ENCODE results near the gene CACTIN. TPM values are rescaled to one million over a fixed set of nuclear protein-coding genes. Genes with fewer than 3 reads are reported as not detected.
A peak's percentile ranks its signal among the peaks of the same experiment; 100 is the strongest.
"Not testable (repeated sequence)": the region's sequence is repeated elsewhere in the genome, so short reads cannot be mapped to it uniquely, and the experiment has no call there.

The CACTIN gene
- total and polyA plus RNA-seq, 2 donors, result 11.1 to 27.7 TPM

DNA sequence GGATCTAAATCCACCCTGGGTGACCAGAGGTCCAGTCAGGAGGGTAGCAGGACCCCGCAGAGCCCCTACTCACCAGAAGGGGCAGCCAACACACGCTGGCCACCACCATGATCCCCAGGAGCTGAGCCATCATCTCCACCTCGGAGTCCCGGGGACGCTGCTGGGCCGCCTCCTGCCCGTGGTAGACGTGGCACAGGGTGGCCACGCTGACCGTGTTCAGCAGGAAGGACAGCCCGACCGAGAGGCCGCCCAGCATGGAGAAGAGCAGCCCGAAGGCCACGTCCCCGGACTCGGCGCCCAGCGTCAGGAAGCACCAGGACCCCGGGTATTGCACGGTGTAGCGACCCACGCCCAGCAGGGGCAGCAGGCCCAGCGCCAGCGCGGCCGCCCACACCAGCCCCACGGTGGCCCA lies 26.8 kb downstream of the CACTIN start:
- Histone ChIP-seq H3K36me3 (ENCODE audit: insufficient read depth) (no peaks in the 10 kb centered on the region), H3K27ac (ENCODE audit: low read depth) (no peak overlapping the region), H3K4me3 (ENCODE audit: low read depth, low read length) (no peak overlapping the region), H3K4me1 (ENCODE audit: insufficient read depth) (no peaks in the 10 kb centered on the region)
- 90% methylated on average over 28 of the region's 28 CpGs for WGBS
- DNase-seq (ENCODE audit: extremely low spot score), result no peak

DNA sequence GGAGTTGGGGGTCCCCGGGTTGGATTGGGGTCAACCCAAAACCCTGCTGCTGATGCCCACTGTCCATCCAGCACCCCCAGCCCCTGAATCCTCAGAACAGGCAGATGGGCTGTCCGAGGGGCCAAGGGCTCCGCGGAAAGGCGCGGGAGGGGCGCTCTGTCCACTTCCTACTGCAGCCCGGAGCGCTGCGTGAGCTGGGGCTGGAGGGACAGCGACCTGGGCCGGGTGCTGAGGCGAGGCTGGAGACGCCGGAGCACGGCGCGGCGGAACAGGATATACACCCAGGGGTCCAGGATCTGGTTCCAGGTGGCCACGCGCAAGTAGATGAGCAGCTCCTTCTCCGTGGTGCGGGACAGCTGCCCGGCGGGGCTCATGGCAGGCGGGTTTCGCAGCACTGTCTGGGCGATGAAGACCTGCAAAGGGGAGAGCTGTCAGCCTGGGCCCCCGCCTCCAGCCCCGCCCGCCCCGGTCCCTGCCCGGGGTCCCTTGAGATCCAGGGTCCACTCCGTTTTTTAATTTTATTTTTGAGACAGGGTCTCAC lies 31.0 kb downstream of the CACTIN start:
- H3K4me1 ChIP-seq (ENCODE audit: insufficient read depth), result no peaks in the 10 kb centered on the region
- 76% methylated on average over 34 of the region's 34 CpGs for WGBS
- no peak overlapping the region for H3K4me3 ChIP-seq (ENCODE audit: low read depth, low read length)
- no peaks in the 10 kb centered on the region for H3K36me3 ChIP-seq (ENCODE audit: insufficient read depth)
- no peak overlapping the region for H3K27ac ChIP-seq (ENCODE audit: low read depth)
- DNase-seq (ENCODE audit: extremely low spot score), result no peak

DNA sequence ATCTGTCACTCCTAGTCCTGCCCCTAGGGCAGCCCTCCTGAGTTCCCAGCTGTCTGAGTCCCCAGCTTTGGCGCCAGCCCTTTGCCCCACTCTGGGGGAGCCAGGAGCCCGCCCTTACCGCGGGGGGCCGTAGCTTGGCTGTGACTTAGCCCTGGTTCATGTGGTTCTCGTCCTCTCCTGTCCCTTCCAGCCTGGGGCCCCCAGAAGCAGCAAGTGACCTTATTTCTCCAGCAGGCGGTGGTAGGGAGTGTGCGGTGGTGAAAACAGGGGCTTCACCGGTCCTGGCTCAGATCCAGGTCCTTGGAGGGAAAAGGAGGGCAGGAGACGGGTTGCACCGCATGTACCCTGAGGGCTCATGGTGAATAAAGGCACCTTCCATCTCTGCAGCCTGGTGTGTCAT lies 33.4 kb downstream of the CACTIN start:
- Histone ChIP-seq H3K4me1 (ENCODE audit: insufficient read depth) (no peaks in the 10 kb centered on the region), H3K36me3 (ENCODE audit: insufficient read depth) (no peaks in the 10 kb centered on the region), H3K4me3 (ENCODE audit: low read depth, low read length) (no peak overlapping the region), H3K27ac (ENCODE audit: low read depth) (no peak overlapping the region)
- no peak for DNase-seq (ENCODE audit: extremely low spot score)
- WGBS, result 32% methylated on average over 11 of the region's 11 CpGs

DNA sequence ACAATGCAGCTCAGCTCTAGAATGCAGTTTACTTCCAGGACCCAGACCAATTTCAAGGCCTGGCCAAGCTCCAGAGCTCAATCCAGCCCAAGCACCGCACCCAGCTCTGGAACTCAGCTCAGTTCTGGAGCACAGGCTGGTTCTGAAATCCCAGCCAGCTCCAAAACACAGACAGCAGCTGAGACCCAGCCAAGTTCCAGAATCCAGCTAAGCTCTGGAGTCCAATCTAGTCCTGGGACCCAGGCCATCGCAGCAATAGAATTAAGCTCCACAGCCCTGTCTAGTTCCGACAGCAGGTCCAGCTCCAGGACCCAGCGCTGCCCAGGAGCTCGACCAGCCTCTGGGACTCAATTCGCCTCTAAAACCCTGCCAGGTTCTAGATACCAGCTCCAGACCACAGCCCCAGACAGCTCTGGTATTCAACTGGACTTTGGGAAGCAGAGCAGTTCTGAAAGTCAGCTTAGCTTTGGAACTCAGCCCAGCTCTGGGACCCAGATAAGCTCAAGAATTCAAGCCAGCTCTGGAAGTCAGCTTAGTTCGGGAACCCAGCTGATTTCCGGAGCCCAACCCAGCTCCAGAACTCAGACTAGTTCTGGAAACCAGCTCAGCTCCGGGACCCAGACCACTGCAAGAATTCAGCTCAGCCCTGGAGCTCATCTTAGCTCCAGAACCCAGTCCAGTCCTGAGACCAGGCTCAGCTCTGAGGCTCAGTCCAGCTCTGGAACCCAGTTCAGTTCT lies 34.5 kb downstream of the CACTIN start:
- Histone ChIP-seq H3K27ac (ENCODE audit: low read depth) (no peak overlapping the region), H3K4me3 (ENCODE audit: low read depth, low read length) (no peak overlapping the region), H3K36me3 (ENCODE audit: insufficient read depth) (no peaks in the 10 kb centered on the region), H3K4me1 (ENCODE audit: insufficient read depth) (no peaks in the 10 kb centered on the region)
- WGBS, result 72% methylated on average over 9 of the region's 9 CpGs
- no peak for DNase-seq (ENCODE audit: extremely low spot score)

DNA sequence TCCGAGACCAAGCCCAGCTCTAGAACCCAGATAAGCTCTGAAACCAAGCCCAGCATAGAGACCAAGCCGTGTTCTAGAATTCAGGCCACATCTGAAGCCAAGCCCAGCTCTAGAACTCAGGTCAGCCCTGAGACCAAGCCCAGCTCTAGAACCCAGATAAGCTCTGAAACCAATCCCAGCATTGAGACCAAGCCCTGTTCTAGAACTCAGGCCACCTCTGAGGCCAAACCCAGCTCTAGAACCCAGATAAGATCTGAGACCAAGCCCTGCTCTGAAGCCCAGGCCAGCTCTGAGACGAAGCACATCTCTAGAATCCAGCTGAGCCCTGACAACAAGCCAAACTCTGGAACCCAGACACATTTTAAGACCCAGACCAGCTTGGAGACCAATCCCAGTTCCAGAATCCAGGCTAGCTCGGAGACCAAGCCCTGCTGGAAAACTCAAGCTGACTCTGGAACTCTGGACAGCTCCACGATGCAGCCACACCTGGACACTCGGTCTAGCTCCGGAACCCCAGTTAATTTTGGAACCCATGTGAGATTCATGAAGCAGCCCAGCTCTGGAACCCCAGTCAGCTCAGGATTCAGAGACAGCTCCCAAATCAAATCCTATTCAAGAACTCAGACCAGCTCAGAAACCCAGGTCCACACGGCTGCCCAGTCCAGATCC lies 35.5 kb downstream of the CACTIN start:
- WGBS, result 93% methylated on average over 8 of the region's 8 CpGs
- H3K4me1 ChIP-seq (ENCODE audit: insufficient read depth), result no peaks in the 10 kb centered on the region
- H3K27ac ChIP-seq (ENCODE audit: low read depth), result no peak overlapping the region
- H3K4me3 ChIP-seq (ENCODE audit: low read depth, low read length), result no peak overlapping the region
- DNase-seq (ENCODE audit: extremely low spot score), result no peak
- H3K36me3 ChIP-seq (ENCODE audit: insufficient read depth), result no peaks in the 10 kb centered on the region

DNA sequence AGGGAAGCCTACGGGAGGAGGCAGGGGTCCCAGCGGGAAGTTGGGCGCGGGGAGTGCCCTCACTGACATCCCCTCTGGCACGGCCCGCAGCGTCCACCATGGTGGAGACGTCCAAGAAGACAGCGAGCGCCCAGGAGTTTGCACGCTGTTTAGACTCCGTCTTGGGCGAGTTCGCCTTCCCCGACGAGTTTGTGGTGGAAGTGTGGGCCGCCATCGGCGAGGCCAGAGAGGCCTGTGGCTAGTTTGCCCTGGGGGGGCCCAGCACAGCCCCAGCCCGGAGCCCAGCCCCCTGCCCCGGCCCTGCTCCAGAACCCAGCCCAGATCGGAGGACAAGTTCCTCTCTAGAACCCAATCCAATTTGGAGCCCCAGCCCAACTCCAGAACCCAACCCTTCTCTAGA lies 36.6 kb downstream of the CACTIN start:
- DNase-seq (ENCODE audit: extremely low spot score), result no peak

DNA sequence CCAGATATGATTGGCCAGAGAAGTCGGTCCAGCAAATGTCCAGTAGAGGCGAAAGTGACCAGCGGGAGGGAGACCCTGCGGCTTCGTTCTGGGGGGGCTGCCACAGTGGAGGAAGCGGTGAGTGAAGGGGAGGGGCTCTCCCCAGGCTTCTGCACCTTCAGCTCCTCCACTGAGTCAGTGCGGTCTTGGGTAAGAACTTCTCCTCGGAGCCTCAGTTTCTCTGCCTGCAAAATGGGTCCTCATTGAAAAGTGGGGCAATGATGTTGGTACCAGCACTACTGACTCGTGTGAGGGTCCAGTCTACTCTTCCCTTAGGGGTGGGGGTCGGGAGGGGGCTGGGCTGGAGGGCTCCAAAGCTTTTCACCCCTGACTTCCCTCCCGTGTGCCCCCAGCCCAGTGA lies 37.2 kb downstream of the CACTIN start:
- no peak for DNase-seq (ENCODE audit: extremely low spot score)
- H3K4me3 ChIP-seq (ENCODE audit: low read depth, low read length), result no peak overlapping the region
- H3K4me1 ChIP-seq (ENCODE audit: insufficient read depth), result no peaks in the 10 kb centered on the region
- no peaks in the 10 kb centered on the region for H3K36me3 ChIP-seq (ENCODE audit: insufficient read depth)
- H3K27ac ChIP-seq (ENCODE audit: low read depth), result no peak overlapping the region
- 86% methylated on average over 11 of the region's 11 CpGs for WGBS

More for the DNA sequence above, 36.6 kb downstream of the CACTIN start:
- 97% methylated on average over 22 of the region's 22 CpGs for WGBS
- Histone ChIP-seq H3K4me3 (ENCODE audit: low read depth, low read length) (no peak overlapping the region), H3K4me1 (ENCODE audit: insufficient read depth) (no peaks in the 10 kb centered on the region), H3K27ac (ENCODE audit: low read depth) (no peak overlapping the region), H3K36me3 (ENCODE audit: insufficient read depth) (no peaks in the 10 kb centered on the region)

DNA sequence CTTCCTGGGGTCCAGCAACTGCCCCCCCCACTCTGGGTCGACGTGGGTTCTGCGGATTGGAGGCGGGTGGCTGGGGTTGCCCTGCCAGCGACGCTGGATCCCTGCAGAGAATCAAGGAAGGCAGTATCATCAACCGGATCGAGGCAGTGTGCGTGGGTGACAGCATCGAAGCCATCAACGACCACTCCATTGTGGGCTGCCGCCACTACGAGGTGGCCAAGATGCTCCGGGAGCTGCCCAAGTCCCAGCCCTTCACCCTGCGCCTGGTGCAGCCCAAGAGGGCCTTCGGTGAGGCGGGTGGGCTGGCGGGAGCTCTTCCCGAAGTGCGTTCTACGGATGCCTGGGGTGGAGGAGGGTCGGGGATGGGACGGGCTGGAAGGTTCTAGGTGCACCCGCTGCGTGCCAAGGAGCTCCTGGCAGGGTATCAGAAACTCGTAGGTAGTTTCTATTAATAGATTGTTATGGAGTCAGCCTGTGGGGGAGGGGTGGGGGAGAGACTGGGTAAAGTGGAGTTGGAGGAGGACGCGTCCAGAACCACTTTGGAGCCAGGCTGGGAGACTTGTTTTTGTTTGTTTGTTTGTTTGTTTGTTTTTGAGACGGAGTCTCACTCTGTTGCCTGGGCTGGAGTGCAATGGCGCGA lies 39.8 kb downstream of the CACTIN start:
- no peak for DNase-seq (ENCODE audit: extremely low spot score)
- H3K27ac ChIP-seq (ENCODE audit: low read depth), result no peak overlapping the region
- no peak overlapping the region for H3K4me3 ChIP-seq (ENCODE audit: low read depth, low read length)
- no peaks in the 10 kb centered on the region for H3K4me1 ChIP-seq (ENCODE audit: insufficient read depth)
- 58% methylated on average over 31 of the region's 31 CpGs for WGBS
- H3K36me3 ChIP-seq (ENCODE audit: insufficient read depth), result no peaks in the 10 kb centered on the region

DNA sequence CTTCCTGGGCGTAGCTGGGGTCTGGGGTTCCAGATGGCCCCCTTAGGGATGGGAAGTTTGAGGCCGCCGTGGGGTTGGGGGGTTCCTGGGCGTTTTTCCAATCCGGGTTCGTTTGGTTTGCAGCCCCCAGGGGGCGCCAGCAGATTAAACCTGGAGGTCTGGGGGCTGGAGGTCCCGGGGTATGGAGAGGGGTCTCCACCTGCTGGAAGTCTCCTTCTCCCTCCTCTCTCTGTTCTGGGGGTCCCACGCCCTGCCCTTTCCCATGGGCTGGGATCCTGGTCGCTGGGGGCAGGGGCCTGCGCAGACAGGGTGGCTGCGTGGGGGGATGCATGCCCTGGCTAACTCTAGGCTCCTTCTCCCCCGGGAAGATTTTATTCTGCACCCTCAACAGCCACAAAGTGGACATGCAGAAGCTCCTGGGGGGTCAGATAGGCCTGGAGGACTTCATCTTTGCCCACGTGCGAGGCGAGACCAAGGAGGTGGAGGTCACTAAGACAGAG lies 40.4 kb downstream of the CACTIN start:
- no peak for DNase-seq (ENCODE audit: extremely low spot score)
- Histone ChIP-seq H3K27ac (ENCODE audit: low read depth) (no peak overlapping the region), H3K4me1 (ENCODE audit: insufficient read depth) (no peaks in the 10 kb centered on the region), H3K4me3 (ENCODE audit: low read depth, low read length) (peak overlapping the region; percentile 26), H3K36me3 (ENCODE audit: insufficient read depth) (no peaks in the 10 kb centered on the region)
- WGBS, result 30% methylated on average over 16 of the region's 16 CpGs

DNA sequence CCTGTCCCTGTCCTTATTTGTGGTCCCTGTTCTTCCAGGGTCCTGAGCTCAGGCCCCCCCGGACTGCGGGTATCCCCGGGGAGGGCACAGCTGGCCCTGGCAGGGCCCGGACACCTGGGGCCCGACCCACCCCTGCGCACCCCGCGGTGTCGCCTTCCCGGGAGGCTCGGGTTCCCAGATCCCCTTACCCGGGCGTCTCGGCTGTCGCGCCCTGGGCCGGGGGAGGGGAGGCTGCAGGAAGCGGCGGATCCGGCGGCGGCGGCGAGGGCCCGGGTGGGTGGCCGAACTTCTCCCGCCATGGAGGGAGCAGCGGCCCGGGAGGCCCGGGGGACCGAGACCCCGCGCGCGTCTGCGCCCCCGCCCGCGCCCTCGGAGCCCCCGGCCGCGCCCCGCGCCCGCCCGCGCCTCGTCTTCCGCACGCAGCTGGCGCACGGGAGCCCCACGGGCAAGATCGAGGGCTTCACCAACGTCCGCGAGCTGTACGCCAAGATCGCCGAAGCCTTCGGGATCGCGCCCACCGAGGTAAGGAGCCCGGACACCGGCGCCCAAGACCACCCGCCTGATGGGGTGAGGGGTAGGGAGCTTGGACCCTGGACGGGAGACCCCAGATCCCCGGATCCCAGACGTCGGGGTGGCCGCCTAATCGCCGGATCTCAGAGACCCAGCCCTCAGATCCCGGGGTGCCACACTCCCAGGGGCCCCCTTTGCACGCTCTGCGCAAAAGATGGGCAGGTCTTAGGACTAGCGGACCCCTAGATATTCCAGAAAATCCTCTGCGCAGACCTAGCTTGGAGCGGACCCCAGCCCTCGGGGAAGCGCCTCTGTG lies 41.1 kb downstream of the CACTIN start, which contains the start of gene GIPC3:
Gene GIPC3 (plus strand): TSS at position 178 of the 826 bp plus-strand sequence. CDS start 120 bp downstream, at position 298.
- H3K4me1 ChIP-seq (ENCODE audit: insufficient read depth), result no peaks in the 10 kb centered on the region
- no peaks in the 10 kb centered on the region for H3K36me3 ChIP-seq (ENCODE audit: insufficient read depth)
- DNase-seq (ENCODE audit: extremely low spot score), result no peak
- WGBS, result 4% methylated on average over 84 of the region's 84 CpGs
- H3K27ac ChIP-seq (ENCODE audit: low read depth), result no peak within 1 kb of the TSS
- peak within 1 kb of the TSS; percentile 26 for H3K4me3 ChIP-seq (ENCODE audit: low read depth, low read length)

DNA sequence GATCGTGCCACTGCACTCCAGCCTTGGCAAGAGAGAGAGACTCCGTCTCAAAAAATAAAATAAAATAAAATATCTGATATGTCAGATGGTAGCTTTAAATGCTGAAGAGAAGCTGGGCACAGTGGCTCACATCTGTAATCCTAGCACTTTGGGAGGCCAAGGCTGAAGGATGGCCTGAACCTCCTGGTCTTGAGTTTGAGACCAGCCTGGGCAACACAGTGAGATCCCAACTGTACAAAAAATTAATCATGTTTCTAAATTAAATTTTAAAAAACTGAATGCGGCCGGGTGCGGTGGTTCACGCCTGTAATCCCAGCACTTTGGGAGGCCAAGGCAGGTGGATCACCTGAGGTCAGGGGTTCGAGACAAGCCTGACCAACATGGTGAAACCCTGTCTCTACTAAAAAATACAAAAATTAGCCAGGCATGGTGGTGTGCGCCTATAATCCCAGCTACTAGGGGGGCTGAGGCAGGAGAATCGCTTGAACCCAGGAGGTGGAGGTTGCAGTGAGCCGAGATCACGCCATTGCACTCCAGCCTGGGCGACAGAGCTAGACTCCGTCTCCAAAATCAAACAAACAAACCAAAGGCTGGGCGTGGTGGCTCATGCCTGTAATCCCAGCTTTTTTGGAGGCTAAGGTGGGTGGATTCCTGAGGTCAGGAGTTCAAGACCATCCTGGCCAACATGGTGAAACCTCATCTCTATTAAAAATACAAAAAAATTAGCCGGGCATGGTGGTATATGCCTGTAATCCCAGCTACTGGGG lies 42.4 kb downstream of the CACTIN start:
- WGBS, result 88% methylated on average over 15 of the region's 15 CpGs
- not testable (repeated sequence) for H3K36me3 ChIP-seq (ENCODE audit: insufficient read depth); H3K4me1 ChIP-seq (ENCODE audit: insufficient read depth); H3K27ac ChIP-seq (ENCODE audit: low read depth); DNase-seq (ENCODE audit: extremely low spot score); H3K4me3 ChIP-seq (ENCODE audit: low read depth, low read length)

DNA sequence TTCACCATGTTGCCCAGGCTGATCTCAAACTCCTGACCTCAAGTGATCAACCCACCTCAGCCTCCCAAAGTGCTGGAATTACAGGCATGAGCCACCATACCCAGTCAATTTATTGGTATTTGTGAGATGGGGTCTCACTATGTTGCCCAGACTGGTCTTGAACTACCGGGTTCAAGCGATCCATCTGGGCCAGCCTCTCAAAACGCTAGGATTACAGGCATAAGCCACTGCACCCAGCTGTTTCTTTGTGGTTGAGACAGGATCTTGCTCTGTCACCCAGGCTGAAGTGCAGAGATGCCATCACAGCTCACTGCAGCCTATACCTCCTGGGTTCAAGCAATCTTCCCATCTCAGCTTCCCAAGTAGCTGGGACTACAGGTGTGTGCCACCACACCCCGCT lies 44.8 kb downstream of the CACTIN start:
- DNase-seq (ENCODE audit: extremely low spot score); H3K36me3 ChIP-seq (ENCODE audit: insufficient read depth); H3K4me1 ChIP-seq (ENCODE audit: insufficient read depth); H3K4me3 ChIP-seq (ENCODE audit: low read depth, low read length); H3K27ac ChIP-seq (ENCODE audit: low read depth): not testable (repeated sequence)
- 82% methylated on average over 4 of the region's 4 CpGs for WGBS

Measured in urinary bladder (tissue), 4 donors.